ENCODE measurements around the gene RPTOR.

DNA sequence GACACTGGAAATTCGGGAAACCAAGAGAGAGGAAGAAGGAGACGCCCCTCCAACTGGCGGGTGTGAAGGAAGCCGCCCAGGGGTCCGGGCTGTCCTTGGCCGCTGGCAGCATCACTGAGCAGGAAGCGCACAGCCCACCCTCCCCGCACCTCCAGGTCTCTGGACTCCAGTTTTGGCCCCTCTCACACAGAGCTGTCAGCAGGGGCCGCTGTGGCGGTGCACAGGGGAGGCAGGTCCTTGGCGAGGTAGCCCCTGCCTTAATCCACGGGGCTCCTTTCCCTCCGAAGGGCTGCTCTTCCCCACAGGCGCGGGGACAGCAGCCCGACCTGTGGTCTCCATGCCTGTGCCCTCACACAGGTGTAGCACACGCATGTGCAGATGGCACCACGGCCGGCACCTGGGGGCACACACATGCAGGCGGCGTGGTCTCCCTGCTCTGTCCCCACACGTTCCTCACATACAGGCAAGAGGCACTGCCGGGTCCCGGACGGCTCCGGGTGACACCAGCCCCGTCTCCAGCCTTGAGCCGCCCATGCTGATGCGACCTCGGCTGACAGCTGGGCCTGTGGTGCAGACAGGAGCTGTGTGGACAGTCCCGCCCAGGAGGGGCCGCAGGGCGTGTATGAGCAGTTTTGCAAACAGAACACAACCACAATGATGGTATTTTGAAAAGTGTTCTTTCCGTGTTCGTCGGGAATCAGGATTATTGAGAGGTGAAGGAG, 420.4 kb downstream of the RPTOR start:
- no peak for TF ChIP-seq EP300 (conservative IDR thresholded peaks at IDR 0.05; ENCODE audit: poor library complexity, severe bottlenecking)
- no peak for TF ChIP-seq CTCF (IDR thresholded peaks at IDR 0.05; ENCODE audit: poor library complexity, severe bottlenecking)
- TF ChIP-seq, protein P1, sequence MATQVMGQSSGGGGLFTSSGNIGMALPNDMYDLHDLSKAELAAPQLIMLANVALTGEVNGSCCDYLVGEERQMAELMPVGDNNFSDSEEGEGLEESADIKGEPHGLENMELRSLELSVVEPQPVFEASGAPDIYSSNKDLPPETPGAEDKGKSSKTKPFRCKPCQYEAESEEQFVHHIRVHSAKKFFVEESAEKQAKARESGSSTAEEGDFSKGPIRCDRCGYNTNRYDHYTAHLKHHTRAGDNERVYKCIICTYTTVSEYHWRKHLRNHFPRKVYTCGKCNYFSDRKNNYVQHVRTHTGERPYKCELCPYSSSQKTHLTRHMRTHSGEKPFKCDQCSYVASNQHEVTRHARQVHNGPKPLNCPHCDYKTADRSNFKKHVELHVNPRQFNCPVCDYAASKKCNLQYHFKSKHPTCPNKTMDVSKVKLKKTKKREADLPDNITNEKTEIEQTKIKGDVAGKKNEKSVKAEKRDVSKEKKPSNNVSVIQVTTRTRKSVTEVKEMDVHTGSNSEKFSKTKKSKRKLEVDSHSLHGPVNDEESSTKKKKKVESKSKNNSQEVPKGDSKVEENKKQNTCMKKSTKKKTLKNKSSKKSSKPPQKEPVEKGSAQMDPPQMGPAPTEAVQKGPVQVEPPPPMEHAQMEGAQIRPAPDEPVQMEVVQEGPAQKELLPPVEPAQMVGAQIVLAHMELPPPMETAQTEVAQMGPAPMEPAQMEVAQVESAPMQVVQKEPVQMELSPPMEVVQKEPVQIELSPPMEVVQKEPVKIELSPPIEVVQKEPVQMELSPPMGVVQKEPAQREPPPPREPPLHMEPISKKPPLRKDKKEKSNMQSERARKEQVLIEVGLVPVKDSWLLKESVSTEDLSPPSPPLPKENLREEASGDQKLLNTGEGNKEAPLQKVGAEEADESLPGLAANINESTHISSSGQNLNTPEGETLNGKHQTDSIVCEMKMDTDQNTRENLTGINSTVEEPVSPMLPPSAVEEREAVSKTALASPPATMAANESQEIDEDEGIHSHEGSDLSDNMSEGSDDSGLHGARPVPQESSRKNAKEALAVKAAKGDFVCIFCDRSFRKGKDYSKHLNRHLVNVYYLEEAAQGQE (IDR thresholded peaks at IDR 0.05; ENCODE audit: borderline replicate concordance): no peak
- TF ChIP-seq TAF1 (IDR thresholded peaks at IDR 0.05; ENCODE audit: low read depth): no peak
- TF ChIP-seq POLR2AphosphoS5 (IDR thresholded peaks at IDR 0.05): no peak
